BE2C (cell line): ENCODE results near the gene GNAO1.

Experiments
- DNase-seq: peaks from one replicate; pipeline ENCODE4 v3.0.0-alpha.2; 2020
- H3K27me3 ChIP-seq: fragments of 250-450 bp; sonication (Bioruptor Pico); 2 replicates; pipeline ENCODE4 v1.5.1; 2020; ENCODE audit warnings: mild to moderate bottlenecking
- H3K36me3 ChIP-seq: fragments of 250-450 bp; sonication (Bioruptor Pico); 2 replicates; pipeline ENCODE4 v1.5.1; 2020; ENCODE audit warnings: mild to moderate bottlenecking
- H3K4me1 ChIP-seq: fragments of 250-450 bp; sonication (Bioruptor Pico); 2 replicates; pipeline ENCODE4 v1.5.1; 2020
- H3K4me3 ChIP-seq: 2 replicates; pipeline ENCODE4 v1.5.1; 2011; ENCODE audit warnings: low read depth, low read length
- H3K9me3 ChIP-seq: fragments of 250-450 bp; sonication (Bioruptor Pico); 2 replicates; pipeline ENCODE4 v1.5.1; 2020
- CTCF ChIP-seq: IDR thresholded peaks from 2 replicates; pipeline ENCODE4 v1.5.1; 2012; ENCODE audit warnings: mild to moderate bottlenecking, low read depth, low read length

GNAO1 gene

GRCh38 chr16:56163938-56164337, 27.4 kb upstream of the GNAO1 start:
- no peaks in the 10 kb centered on the region for H3K9me3 ChIP-seq
- no peak for DNase-seq
- no peaks in the 10 kb centered on the region for H3K36me3 ChIP-seq
- no peak for TF ChIP-seq CTCF
- H3K4me1 ChIP-seq = no peaks in the 10 kb centered on the region; the same call in 1 of the 2 replicates
- no peak overlapping the region for H3K4me3 ChIP-seq
- no peaks in the 10 kb centered on the region for H3K27me3 ChIP-seq

- Histone ChIP-seq H3K4me3 (no peak overlapping the region), H3K36me3 (no peaks in the 10 kb centered on the region), H3K9me3 (no peaks in the 10 kb centered on the region), H3K27me3 (no peaks in the 10 kb centered on the region), H3K4me1 (no peaks in the 10 kb centered on the region; the same call in 1 of the 2 replicates)
- no peak for DNase-seq
- TF ChIP-seq CTCF = no peak
These were observed 26.7 kb upstream of the GNAO1 start for GRCh38 chr16:56164636-56165035.

GRCh38 chr16:56174411-56174810, 16.9 kb upstream of the GNAO1 start:
- no peak for TF ChIP-seq CTCF
- no peaks in the 10 kb centered on the region for H3K27me3 ChIP-seq
- H3K36me3 ChIP-seq = no peaks in the 10 kb centered on the region
- no peak for DNase-seq
- no peaks in the 10 kb centered on the region for H3K9me3 ChIP-seq
- no peak overlapping the region for H3K4me3 ChIP-seq
- H3K4me1 ChIP-seq = no peaks in the 10 kb centered on the region

GRCh38 chr16:56181401-56181800, 9.9 kb upstream of the GNAO1 start:
- no peak for TF ChIP-seq CTCF
- Histone ChIP-seq H3K36me3 (no peaks in the 10 kb centered on the region), H3K4me1 (no peaks in the 10 kb centered on the region), H3K4me3 (no peak overlapping the region), H3K27me3 (no peaks in the 10 kb centered on the region), H3K9me3 (no peaks in the 10 kb centered on the region)
- DNase-seq = no peak

GRCh38 chr16:56183266-56183665, 8.0 kb upstream of the GNAO1 start:
- Histone ChIP-seq H3K9me3 (no peaks in the 10 kb centered on the region), H3K4me1 (no peaks in the 10 kb centered on the region; the same call in 1 of the 2 replicates), H3K27me3 (no peaks in the 10 kb centered on the region), H3K36me3 (no peaks in the 10 kb centered on the region), H3K4me3 (no peak overlapping the region)
- DNase-seq = no peak
- no peak for TF ChIP-seq CTCF

- Histone ChIP-seq H3K9me3 (no peaks in the 10 kb centered on the region), H3K27me3 (no peaks in the 10 kb centered on the region), H3K4me3 (peak overlapping the region; percentile 76), H3K4me1 (peaks cover 10% of the 10 kb centered on the region), H3K36me3 (peaks cover 7% of the 10 kb centered on the region)
- peak; percentile 30 for DNase-seq
- TF ChIP-seq CTCF = no peak
These were observed 1.1 kb upstream of the GNAO1 start for GRCh38 chr16:56190048-56190676.
